Liver (tissue), 3 donors: Measurements from ENCODE around the gene OR1I1.

Source experiments
- EGR1 ChIP-seq, 2 donors: IDR thresholded peaks; 2 replicates each; pipeline ENCODE4 v1.6.1; 2016 to 2018; ENCODE audit warnings: antibody characterized with exemption in 2 of 2, low read depth in 2 of 2
- GABPA ChIP-seq, 2 donors: IDR thresholded peaks in 1 of 2; conservative IDR thresholded peaks in 1 of 2; 2 replicates each; pipeline ENCODE4 v1.6.1; 2016; ENCODE audit warnings: antibody characterized with exemption in 2 of 2, mild to moderate bottlenecking in 1 of 2, moderate library complexity in 1 of 2
- TAF1 ChIP-seq: conservative IDR thresholded peaks from 2 replicates; pipeline ENCODE4 v1.6.1; 2016; ENCODE audit warnings: antibody characterized with exemption, mild to moderate bottlenecking
- YY1 ChIP-seq: IDR thresholded peaks from 2 replicates; pipeline ENCODE4 v1.6.1; 2016; ENCODE audit warnings: antibody characterized with exemption, mild to moderate bottlenecking
- TF ChIP-seq, protein P1 (sequence below): fragments of 150-350 bp; IDR thresholded peaks from 2 replicates; pipeline ENCODE4 v1.5.1; 2017; ENCODE audit warnings: improper control_type of control experiment, low read depth, low read length; ENCODE audit not compliant: missing input control
- TF ChIP-seq, protein P2 (sequence below): IDR thresholded peaks from 2 replicates; pipeline ENCODE4 v1.6.1; 2016; ENCODE audit warnings: antibody characterized with exemption
- donor health status: healthy.
- donor health status: healthy.

DNA sequence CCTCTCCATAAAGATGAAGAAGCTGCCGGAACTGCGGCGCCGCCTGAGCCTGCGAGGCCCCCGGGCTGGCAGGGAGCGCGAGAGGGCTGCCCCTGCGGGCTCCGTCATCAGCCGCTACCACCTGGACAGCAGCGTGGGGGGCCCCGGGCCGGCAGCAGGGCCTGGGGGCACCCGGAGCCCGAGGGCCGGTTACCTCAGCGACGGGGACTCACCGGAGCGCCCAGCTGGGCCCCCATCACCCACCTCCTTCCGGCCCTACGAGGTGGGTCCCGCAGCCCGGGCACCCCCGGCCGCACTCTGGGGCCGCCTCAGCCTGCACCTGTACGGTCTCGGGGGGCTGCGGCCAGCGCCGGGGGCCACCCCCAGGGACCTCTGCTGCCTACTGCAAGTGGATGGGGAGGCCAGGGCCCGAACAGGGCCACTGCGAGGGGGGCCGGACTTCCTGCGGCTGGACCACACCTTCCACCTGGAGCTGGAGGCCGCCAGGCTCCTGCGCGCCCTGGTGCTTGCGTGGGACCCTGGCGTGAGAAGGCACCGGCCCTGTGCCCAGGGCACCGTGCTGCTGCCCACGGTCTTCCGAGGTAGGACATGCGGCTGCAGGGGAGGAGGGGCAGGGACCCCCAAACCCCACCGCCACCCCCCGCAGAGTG is 27.9 kb downstream of the OR1I1 start:
- TF ChIP-seq, protein P1, sequence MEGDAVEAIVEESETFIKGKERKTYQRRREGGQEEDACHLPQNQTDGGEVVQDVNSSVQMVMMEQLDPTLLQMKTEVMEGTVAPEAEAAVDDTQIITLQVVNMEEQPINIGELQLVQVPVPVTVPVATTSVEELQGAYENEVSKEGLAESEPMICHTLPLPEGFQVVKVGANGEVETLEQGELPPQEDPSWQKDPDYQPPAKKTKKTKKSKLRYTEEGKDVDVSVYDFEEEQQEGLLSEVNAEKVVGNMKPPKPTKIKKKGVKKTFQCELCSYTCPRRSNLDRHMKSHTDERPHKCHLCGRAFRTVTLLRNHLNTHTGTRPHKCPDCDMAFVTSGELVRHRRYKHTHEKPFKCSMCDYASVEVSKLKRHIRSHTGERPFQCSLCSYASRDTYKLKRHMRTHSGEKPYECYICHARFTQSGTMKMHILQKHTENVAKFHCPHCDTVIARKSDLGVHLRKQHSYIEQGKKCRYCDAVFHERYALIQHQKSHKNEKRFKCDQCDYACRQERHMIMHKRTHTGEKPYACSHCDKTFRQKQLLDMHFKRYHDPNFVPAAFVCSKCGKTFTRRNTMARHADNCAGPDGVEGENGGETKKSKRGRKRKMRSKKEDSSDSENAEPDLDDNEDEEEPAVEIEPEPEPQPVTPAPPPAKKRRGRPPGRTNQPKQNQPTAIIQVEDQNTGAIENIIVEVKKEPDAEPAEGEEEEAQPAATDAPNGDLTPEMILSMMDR, result no peak
- TF ChIP-seq TAF1 (no peak), GABPA (IDR thresholded peaks at IDR 0.05 in 1 of 2, conservative IDR thresholded peaks at IDR 0.05 in 1 of 2) (no peak), EGR1 (IDR thresholded peaks at IDR 0.05; ENCODE audit: low read depth in 2 of 2) (no peak), YY1 (no peak)
- TF ChIP-seq, protein P2, sequence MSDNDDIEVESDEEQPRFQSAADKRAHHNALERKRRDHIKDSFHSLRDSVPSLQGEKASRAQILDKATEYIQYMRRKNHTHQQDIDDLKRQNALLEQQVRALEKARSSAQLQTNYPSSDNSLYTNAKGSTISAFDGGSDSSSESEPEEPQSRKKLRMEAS, result no peak
